ENCODE data around the gene TOX2.

DNA sequence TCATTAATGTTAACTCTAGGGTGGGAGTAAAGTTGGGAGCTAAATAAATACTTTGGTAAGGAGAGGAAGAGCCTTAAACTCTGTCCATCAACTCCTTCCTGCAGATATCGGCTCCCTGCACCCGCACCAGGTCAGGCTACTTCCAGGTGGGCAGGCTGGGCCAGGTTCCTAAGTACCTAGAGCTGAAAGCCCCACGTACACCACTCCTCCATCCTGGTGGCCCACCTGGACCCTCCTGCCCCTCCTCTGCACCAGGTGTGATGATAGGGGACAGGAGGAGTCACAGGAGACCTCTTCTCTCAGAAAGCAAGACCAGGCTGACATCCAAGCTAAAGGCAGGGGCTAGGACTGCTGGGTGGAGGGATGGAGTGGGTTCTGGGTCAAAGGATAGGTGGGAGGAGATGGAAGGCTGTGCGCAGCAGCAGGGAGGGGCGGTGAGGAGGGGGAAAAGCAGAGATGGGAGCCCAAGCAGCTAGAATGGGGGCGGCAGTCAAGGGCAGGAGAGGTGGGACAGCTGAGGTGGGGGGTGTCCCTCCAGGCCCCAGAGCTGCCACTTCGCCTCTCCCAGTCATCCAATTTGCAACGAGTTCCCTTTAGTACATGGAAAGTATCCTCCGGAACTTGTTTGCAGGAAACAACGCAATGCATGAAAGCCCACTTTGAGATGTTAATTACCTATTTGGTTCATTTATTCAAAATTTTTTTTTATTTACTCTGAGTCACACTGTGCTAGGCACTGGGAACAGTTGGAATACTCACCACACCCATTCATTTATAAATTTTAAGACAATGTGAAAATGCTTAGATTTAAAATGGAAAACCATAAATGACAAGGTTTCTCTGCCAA, 15.2 kb upstream of the TOX2 start:
- TF ChIP-seq, protein P1, sequence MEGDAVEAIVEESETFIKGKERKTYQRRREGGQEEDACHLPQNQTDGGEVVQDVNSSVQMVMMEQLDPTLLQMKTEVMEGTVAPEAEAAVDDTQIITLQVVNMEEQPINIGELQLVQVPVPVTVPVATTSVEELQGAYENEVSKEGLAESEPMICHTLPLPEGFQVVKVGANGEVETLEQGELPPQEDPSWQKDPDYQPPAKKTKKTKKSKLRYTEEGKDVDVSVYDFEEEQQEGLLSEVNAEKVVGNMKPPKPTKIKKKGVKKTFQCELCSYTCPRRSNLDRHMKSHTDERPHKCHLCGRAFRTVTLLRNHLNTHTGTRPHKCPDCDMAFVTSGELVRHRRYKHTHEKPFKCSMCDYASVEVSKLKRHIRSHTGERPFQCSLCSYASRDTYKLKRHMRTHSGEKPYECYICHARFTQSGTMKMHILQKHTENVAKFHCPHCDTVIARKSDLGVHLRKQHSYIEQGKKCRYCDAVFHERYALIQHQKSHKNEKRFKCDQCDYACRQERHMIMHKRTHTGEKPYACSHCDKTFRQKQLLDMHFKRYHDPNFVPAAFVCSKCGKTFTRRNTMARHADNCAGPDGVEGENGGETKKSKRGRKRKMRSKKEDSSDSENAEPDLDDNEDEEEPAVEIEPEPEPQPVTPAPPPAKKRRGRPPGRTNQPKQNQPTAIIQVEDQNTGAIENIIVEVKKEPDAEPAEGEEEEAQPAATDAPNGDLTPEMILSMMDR (IDR thresholded peaks at IDR 0.05; ENCODE audit: low read depth, low read length), result no peak
- no peak for TF ChIP-seq EZH2phosphoT487 (IDR thresholded peaks at IDR 0.05; ENCODE audit: low read depth)
